ENCODE results near the gene EXD3. TPM values are rescaled to one million over a fixed set of nuclear protein-coding genes. Genes with fewer than 3 reads are reported as not detected.

EXD3 gene
- total RNA-seq, 1 experiment from 2014 or later = 15.3 TPM

- H2AK5ac ChIP-seq (ENCODE audit: insufficient read length, low read length) = no peak overlapping the region
- no peak overlapping the region for H4K5ac ChIP-seq (ENCODE audit: insufficient read length, low read depth, low read length)
- no peaks in the 10 kb centered on the region for H4K20me1 ChIP-seq (ENCODE audit: control insufficient read depth, insufficient read depth, insufficient read length)
- peaks cover 0 to 2% of the 10 kb centered on the region in 2 experiments; a peak in 1 of 4 replicates for H3K4me1 Mint-ChIP-seq
- H3K23ac ChIP-seq (ENCODE audit: insufficient read length, low read depth, low read length) = no peak overlapping the region
- TF ChIP-seq CTCF (conservative IDR thresholded peaks at IDR 0.05) = no peak
- no peak overlapping the region for H2BK5ac ChIP-seq (ENCODE audit: insufficient read length, low read length)
- H4K8ac ChIP-seq (replicated peaks; ENCODE audit: insufficient read length, low read depth, low read length) = no peak overlapping the region
- H3K4me2 ChIP-seq (ENCODE audit: insufficient read depth, insufficient read length, low read length) = peak overlapping the region; percentile 50
- no peak overlapping the region for H3T11ph ChIP-seq (ENCODE audit: low read length)
- H2BK12ac ChIP-seq (ENCODE audit: insufficient read length, low read depth, low read length) = no peak overlapping the region
- H3K27me3 ChIP-seq (ENCODE audit: insufficient read depth, low read length) = no peaks in the 10 kb centered on the region; the same call in 1 of the 2 replicates
- no peak overlapping the region for H3K4ac ChIP-seq (ENCODE audit: low read depth, low read length)
- no peak overlapping the region for H2BK120ac ChIP-seq (ENCODE audit: low read depth, low read length, poor library complexity, severe bottlenecking)
- H3K9me3 Mint-ChIP-seq = no peaks in the 10 kb centered on the region
- no peak overlapping the region for H3K9ac ChIP-seq (ENCODE audit: extremely low read depth, insufficient read length, low read length)
- peaks cover 9% of the 10 kb centered on the region for H3K23me2 ChIP-seq (ENCODE audit: insufficient read length, low read depth, low read length, poor library complexity, severe bottlenecking)
- no peaks in the 10 kb centered on the region for H3K4me1 ChIP-seq (ENCODE audit: insufficient read depth, low read length)
- no peak overlapping the region for H3K14ac ChIP-seq (ENCODE audit: insufficient read depth, low read length)
- H3K4me3 Mint-ChIP-seq = no peak overlapping the region
- no peak overlapping the region for H2BK20ac ChIP-seq (ENCODE audit: low read depth, low read length, poor library complexity, severe bottlenecking)
- H3K9me3 ChIP-seq (ENCODE audit: control insufficient read depth, low read depth, low read length) = no peaks in the 10 kb centered on the region
- H4K91ac ChIP-seq (ENCODE audit: insufficient read length, low read depth, low read length) = no peak overlapping the region
- no peak overlapping the region for H2BK15ac ChIP-seq (ENCODE audit: low read depth, low read length)
- H3K27ac Mint-ChIP-seq = no peak overlapping the region
- H3K79me2 ChIP-seq (ENCODE audit: insufficient read depth, low read length) = no peaks in the 10 kb centered on the region
- H3K56ac ChIP-seq (ENCODE audit: insufficient read length, low read depth, low read length) = no peak overlapping the region
- no peak overlapping the region for H2AFZ ChIP-seq (ENCODE audit: low read length)
- no peak overlapping the region for H3K27ac ChIP-seq (ENCODE audit: insufficient read length, low read depth, low read length)
- DNase-seq = no peak
- WGBS (ENCODE audit: extremely low coverage, insufficient read length, low lambda C conversion rate) = no CpG with 5 or more reads among the region's 25 CpGs
- no peaks in the 10 kb centered on the region for H3K36me3 Mint-ChIP-seq (ENCODE audit: insufficient read depth in 1 of 3, low read depth in 3 of 3)
- H3K18ac ChIP-seq (ENCODE audit: insufficient read length, low read depth, low read length) = no peak overlapping the region
- H3K79me1 ChIP-seq (ENCODE audit: insufficient read depth, low read depth, low read length, poor library complexity, severe bottlenecking) = no peaks in the 10 kb centered on the region
- peaks cover 34% of the 10 kb centered on the region for H3K27me3 Mint-ChIP-seq (ENCODE audit: low read depth)
Measured at GRCh38 chr9:137462396-137462985, 39.5 kb upstream of the EXD3 start.
